SK-N-SH (cell line): ENCODE measurements around the gene LRATD1. TPM values are rescaled to one million over a fixed set of nuclear protein-coding genes. Genes with fewer than 3 reads are reported as not detected.

Experiments
- CTCF ChIA-PET: fragments of 300-600, 350-600 bp; formaldehyde crosslinking; extraction: SDS; loops from one replicate; lab custom pipeline; 2021; lab: Yijun Ruan, JAX
- POLR2A ChIA-PET: fragments of 350-600 bp; sonication (Branson Sonifier 250); formaldehyde crosslinking; extraction: SDS; loops from one replicate; lab custom pipeline; 2020; ENCODE audit warnings: antibody characterized with exemption, inconsistent platforms; lab: Yijun Ruan, JAX
- DNase-seq: peaks from one replicate; pipeline ENCODE4 v3.0.0; 2012
- H2AFZ ChIP-seq: fragments of 200-600 bp; sonication (generic); 2 replicates; pipeline ENCODE4 v1.8.1; 2016; ENCODE audit warnings: antibody characterized with exemption, mild to moderate bottlenecking, low read depth
- H3F3A ChIP-seq: fragments of 200-600 bp; sonication (generic); replicated peaks from 2 replicates; pipeline ENCODE3; 2016; ENCODE audit warnings: antibody characterized with exemption, mild to moderate bottlenecking; ENCODE audit not compliant: insufficient read depth
- H3K27ac ChIP-seq, 2 experiments: fragments of 200-500 bp in 1 of 2; fragments of 200-600 bp in 1 of 2; sonication (Bioruptor generic) in 1 of 2; sonication (generic), shearing (Covaris generic) in 1 of 2; 2 replicates each; pipeline versions ENCODE4 v1.5.1 to v1.6.1; 2014 to 2016; ENCODE audit warnings: low read depth in 2 of 2, inconsistent platforms in 1 of 2, low read length in 1 of 2, mild to moderate bottlenecking in 1 of 2, mixed read lengths in 1 of 2
- H3K27me3 ChIP-seq: fragments of 200-600 bp; sonication (generic), shearing (Covaris generic); 2 replicates; pipeline ENCODE4 v1.6.1; 2016; ENCODE audit warnings: mixed run types; ENCODE audit not compliant: insufficient read depth
- H3K36me3 ChIP-seq, 2 experiments: fragments of 200-500 bp in 1 of 2; fragments of 200-600 bp in 1 of 2; sonication (Bioruptor generic) in 1 of 2; sonication (generic) in 1 of 2; replicated peaks in 1 of 2; 2 replicates each; pipeline versions ENCODE3 to v1.5.1; 2014 to 2016; ENCODE audit warnings: low read length in 1 of 2, mild to moderate bottlenecking in 1 of 2; ENCODE audit not compliant: insufficient read depth in 2 of 2, control insufficient read depth in 1 of 2
- H3K4me1 ChIP-seq, 2 experiments: fragments of 200-500 bp in 1 of 2; fragments of 200-600 bp in 1 of 2; sonication (Bioruptor generic) in 1 of 2; sonication (generic), shearing (Covaris generic) in 1 of 2; 2 replicates each; pipeline versions ENCODE4 v1.5.1 to v1.6.1; 2014 to 2016; ENCODE audit warnings: low read depth in 1 of 2, low read length in 1 of 2, mixed run types in 1 of 2; ENCODE audit not compliant: insufficient read depth in 2 of 2, control insufficient read depth in 1 of 2
- H3K4me2 ChIP-seq: fragments of 200-600 bp; sonication (generic), shearing (Covaris generic); 2 replicates; pipeline ENCODE4 v1.6.1; 2017; ENCODE audit warnings: mixed run types
- H3K4me3 ChIP-seq, 2 experiments: fragments of 200-500 bp in 1 of 2; fragments of 200-600 bp in 1 of 2; sonication (Bioruptor generic) in 1 of 2; sonication (generic), shearing (Covaris generic) in 1 of 2; 2 replicates each; pipeline versions ENCODE4 v1.5.1 to v1.8.1; 2014 to 2016; ENCODE audit warnings: low read depth in 2 of 2, inconsistent platforms in 1 of 2, low read length in 1 of 2, mild to moderate bottlenecking in 1 of 2, mixed read lengths in 1 of 2, moderate library complexity in 1 of 2
- H3K79me2 ChIP-seq: fragments of 200-600 bp; sonication (generic); 2 replicates; pipeline ENCODE4 v1.8.1; 2017; ENCODE audit warnings: mild to moderate bottlenecking; ENCODE audit not compliant: insufficient read depth
- H3K9ac ChIP-seq: fragments of 200-600 bp; sonication (generic); 2 replicates; pipeline ENCODE4 v1.6.1; 2017; ENCODE audit warnings: mixed run types
- H3K9me2 ChIP-seq: fragments of 200-600 bp; sonication (generic); 2 replicates; pipeline ENCODE4 v1.6.1; 2017; ENCODE audit warnings: mixed run types
- H3K9me3 ChIP-seq: fragments of 200-600 bp; sonication (generic); 2 replicates; pipeline ENCODE4 v1.6.1; 2017; ENCODE audit warnings: mixed run types, mild to moderate bottlenecking, moderate library complexity
- H4K20me1 ChIP-seq: fragments of 200-600 bp; sonication (generic); 2 replicates; pipeline ENCODE4 v1.6.1; 2017; ENCODE audit warnings: mild to moderate bottlenecking, mixed run types; ENCODE audit not compliant: insufficient read depth
- EP300 ChIP-seq, 2 experiments: IDR thresholded peaks; 2 replicates each; pipeline versions ENCODE4 v1.4.0 to v1.6.1; 2012; ENCODE audit warnings: borderline replicate concordance in 1 of 2, low read depth in 1 of 2, low read length in 1 of 2
- EZH2phosphoT487 ChIP-seq: fragments of 200-600 bp; sonication (generic); IDR thresholded peaks from 2 replicates; pipeline ENCODE4 v1.6.1; 2017; ENCODE audit warnings: low read depth, mixed run types, mild to moderate bottlenecking, antibody characterized with exemption, moderate library complexity, borderline replicate concordance
- FOXJ3 ChIP-seq: sonication (generic); formaldehyde crosslinking; IDR thresholded peaks from 2 replicates; pipeline ENCODE4 v1.5.1; 2020; ENCODE audit warnings: mild to moderate bottlenecking, missing genetic modification reagents
- GATA2 ChIP-seq: sonication (generic); formaldehyde crosslinking; IDR thresholded peaks from 2 replicates; pipeline ENCODE4 v1.5.0; 2020; ENCODE audit warnings: mild to moderate bottlenecking, missing genetic modification reagents
- MEF2A ChIP-seq: IDR thresholded peaks from 2 replicates; pipeline ENCODE4 v1.4.0; 2012; ENCODE audit warnings: low read depth, borderline replicate concordance
- MXI1 ChIP-seq: IDR thresholded peaks from 2 replicates; pipeline ENCODE4 v1.6.1; 2012; ENCODE audit warnings: mild to moderate bottlenecking, low read depth, low read length, improper control_type of control experiment
- NFIC ChIP-seq: IDR thresholded peaks from 2 replicates; pipeline ENCODE4 v1.4.0; 2012; ENCODE audit warnings: borderline replicate concordance
- POLR2AphosphoS5 ChIP-seq: IDR thresholded peaks from 2 replicates; pipeline ENCODE4 v1.6.1; 2012; ENCODE audit warnings: low read depth, low read length
- RAD21 ChIP-seq: IDR thresholded peaks from 2 replicates; pipeline ENCODE4 v1.6.1; 2012; ENCODE audit warnings: mild to moderate bottlenecking, low read length
- RCOR1 ChIP-seq: fragments of 150-350 bp; IDR thresholded peaks from 2 replicates; pipeline ENCODE4 v1.6.1; 2017; ENCODE audit warnings: antibody characterized with exemption, low read length
- SMC3 ChIP-seq: IDR thresholded peaks from 2 replicates; pipeline ENCODE4 v1.6.1; 2012; ENCODE audit warnings: low read depth, low read length, improper control_type of control experiment
- TCF12 ChIP-seq: IDR thresholded peaks from 2 replicates; pipeline ENCODE4 v1.4.0; 2012
- YY1 ChIP-seq: IDR thresholded peaks from 2 replicates; pipeline ENCODE4 v1.4.0; 2012; ENCODE audit warnings: low read depth, mild to moderate bottlenecking
- WGBS: methylation state at CpG from one replicate; pipeline ENCODE4 v1.1.6; 2017; ENCODE audit warnings: low lambda C conversion rate; 5-methylcytosine and 5-hydroxymethylcytosine counted together
- polyA plus RNA-seq, 3 experiments: library from polyadenylated mRNA; depleted of rRNA; stranded (reverse); fragments of >200 nt; gene quantifications; 2 replicates each; pipeline ENCODE4 v1.2.3, GENCODE V29; 2012
- TF ChIP-seq, protein P1 (sequence below): fragments of 200-600 bp; sonication (generic); IDR thresholded peaks from 2 replicates; pipeline ENCODE4 v1.6.1; 2017; ENCODE audit warnings: antibody characterized with exemption, mild to moderate bottlenecking, moderate library complexity
- TF ChIP-seq, protein P2 (sequence below): IDR thresholded peaks from 2 replicates; pipeline ENCODE4 v1.4.0; 2012; ENCODE audit warnings: low read depth, borderline replicate concordance
- TF ChIP-seq, protein P3 (sequence below): IDR thresholded peaks from 2 replicates; pipeline ENCODE4 v1.4.0; 2012; ENCODE audit warnings: low read depth
- TF ChIP-seq, protein P4 (sequence below): fragments of 150-350 bp; IDR thresholded peaks from 2 replicates; pipeline ENCODE4 v1.6.1; 2016; ENCODE audit warnings: mild to moderate bottlenecking, low read depth, low read length

The LRATD1 gene
- polyA plus RNA-seq, 1 of the 3 experiments (the other 2 are of a cell fraction) = 0.84 TPM

DNA sequence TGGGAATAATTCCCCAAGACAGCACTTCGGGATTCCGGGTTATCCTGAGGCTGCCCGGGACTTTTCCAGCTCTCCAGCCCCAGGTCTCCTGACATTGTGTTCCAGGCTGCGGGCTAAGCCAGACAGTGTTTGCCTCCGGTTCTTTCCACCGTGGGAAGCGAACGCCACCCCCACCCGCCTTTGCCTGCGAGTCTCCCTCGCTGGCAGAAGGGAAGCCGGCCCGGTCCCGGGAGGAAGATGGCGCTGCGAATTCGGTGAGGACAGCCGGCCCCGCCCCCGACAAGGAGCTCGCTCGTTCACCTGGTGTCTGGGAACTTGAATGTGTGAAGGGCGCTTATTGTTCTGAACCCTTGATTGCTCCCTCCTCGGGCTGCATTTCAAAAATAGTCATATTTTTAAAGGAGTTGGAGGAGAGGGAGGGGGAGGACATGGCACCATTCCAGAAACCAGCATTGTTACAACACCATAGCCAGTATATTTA lies 2.9 kb downstream of the LRATD1 start:
- peak; percentile 75 for DNase-seq
- ChIA-PET POLR2A (no interaction called here), CTCF (interaction anchor here (0.6 to 2.9 kb wide), 20 partner anchors 8 to 1588 kb away, joined by 3 to 31 read pairs (median 6); no protein-coding TSS in a partner anchor)
- H3K79me2 ChIP-seq = no peaks in the 10 kb centered on the region
- H3K4me3 ChIP-seq = peak overlapping the region; percentile 52 to 67
- no peaks in the 10 kb centered on the region for H3F3A ChIP-seq
- H3K9me2 ChIP-seq = no peaks in the 10 kb centered on the region
- H3K4me2 ChIP-seq = peak overlapping the region; percentile 85
- peak overlapping the region in 1 of 2 experiments; percentile 51; a peak in 2 of 4 replicates for H3K27ac ChIP-seq
- H3K27me3 ChIP-seq = peaks cover 15% of the 10 kb centered on the region
- WGBS = 3% methylated on average over 21 of the region's 24 CpGs
- peak overlapping the region; percentile 89 for H2AFZ ChIP-seq
- no peaks in the 10 kb centered on the region for H3K36me3 ChIP-seq
- H3K9ac ChIP-seq = peak overlapping the region; percentile 53
- H3K4me1 ChIP-seq = peaks cover 0 to 33% of the 10 kb centered on the region in 2 experiments; a peak in 2 of 4 replicates
- no peaks in the 10 kb centered on the region for H3K9me3 ChIP-seq
- no peaks in the 10 kb centered on the region for H4K20me1 ChIP-seq
- TF ChIP-seq MXI1 = 0 out of 2 replicates have a peak, but pooled peaks have one; percentile 12
- TF ChIP-seq TCF12 = peak; percentile 24; the same call in 1 of the 2 replicates
- peak; percentile 75; the same call in 1 of the 2 replicates for TF ChIP-seq YY1
- no peak for TF ChIP-seq POLR2AphosphoS5
- no peak for TF ChIP-seq RCOR1
- TF ChIP-seq, protein P1, sequence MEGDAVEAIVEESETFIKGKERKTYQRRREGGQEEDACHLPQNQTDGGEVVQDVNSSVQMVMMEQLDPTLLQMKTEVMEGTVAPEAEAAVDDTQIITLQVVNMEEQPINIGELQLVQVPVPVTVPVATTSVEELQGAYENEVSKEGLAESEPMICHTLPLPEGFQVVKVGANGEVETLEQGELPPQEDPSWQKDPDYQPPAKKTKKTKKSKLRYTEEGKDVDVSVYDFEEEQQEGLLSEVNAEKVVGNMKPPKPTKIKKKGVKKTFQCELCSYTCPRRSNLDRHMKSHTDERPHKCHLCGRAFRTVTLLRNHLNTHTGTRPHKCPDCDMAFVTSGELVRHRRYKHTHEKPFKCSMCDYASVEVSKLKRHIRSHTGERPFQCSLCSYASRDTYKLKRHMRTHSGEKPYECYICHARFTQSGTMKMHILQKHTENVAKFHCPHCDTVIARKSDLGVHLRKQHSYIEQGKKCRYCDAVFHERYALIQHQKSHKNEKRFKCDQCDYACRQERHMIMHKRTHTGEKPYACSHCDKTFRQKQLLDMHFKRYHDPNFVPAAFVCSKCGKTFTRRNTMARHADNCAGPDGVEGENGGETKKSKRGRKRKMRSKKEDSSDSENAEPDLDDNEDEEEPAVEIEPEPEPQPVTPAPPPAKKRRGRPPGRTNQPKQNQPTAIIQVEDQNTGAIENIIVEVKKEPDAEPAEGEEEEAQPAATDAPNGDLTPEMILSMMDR = no peak
- no peak for TF ChIP-seq EZH2phosphoT487
- peak; percentile 17; the same call in 1 of the 2 replicates for TF ChIP-seq SMC3
- TF ChIP-seq, protein P2, sequence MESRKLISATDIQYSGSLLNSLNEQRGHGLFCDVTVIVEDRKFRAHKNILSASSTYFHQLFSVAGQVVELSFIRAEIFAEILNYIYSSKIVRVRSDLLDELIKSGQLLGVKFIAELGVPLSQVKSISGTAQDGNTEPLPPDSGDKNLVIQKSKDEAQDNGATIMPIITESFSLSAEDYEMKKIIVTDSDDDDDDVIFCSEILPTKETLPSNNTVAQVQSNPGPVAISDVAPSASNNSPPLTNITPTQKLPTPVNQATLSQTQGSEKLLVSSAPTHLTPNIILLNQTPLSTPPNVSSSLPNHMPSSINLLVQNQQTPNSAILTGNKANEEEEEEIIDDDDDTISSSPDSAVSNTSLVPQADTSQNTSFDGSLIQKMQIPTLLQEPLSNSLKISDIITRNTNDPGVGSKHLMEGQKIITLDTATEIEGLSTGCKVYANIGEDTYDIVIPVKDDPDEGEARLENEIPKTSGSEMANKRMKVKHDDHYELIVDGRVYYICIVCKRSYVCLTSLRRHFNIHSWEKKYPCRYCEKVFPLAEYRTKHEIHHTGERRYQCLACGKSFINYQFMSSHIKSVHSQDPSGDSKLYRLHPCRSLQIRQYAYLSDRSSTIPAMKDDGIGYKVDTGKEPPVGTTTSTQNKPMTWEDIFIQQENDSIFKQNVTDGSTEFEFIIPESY = no peak
- peak; percentile 42 for TF ChIP-seq RAD21
- peak; percentile 77 for TF ChIP-seq NFIC
- TF ChIP-seq GATA2 (CRISPR knock-in tag) = no peak
- TF ChIP-seq, protein P3, sequence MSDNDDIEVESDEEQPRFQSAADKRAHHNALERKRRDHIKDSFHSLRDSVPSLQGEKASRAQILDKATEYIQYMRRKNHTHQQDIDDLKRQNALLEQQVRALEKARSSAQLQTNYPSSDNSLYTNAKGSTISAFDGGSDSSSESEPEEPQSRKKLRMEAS = 0 out of 2 replicates have a peak, but pooled peaks have one; percentile 31
- no peak for TF ChIP-seq EP300 (IDR thresholded peaks at IDR 0.05; ENCODE audit: borderline replicate concordance in 1 of 2, low read depth in 1 of 2, low read length in 1 of 2)
- no peak for TF ChIP-seq FOXJ3
- TF ChIP-seq MEF2A = no peak
- TF ChIP-seq, protein P4, sequence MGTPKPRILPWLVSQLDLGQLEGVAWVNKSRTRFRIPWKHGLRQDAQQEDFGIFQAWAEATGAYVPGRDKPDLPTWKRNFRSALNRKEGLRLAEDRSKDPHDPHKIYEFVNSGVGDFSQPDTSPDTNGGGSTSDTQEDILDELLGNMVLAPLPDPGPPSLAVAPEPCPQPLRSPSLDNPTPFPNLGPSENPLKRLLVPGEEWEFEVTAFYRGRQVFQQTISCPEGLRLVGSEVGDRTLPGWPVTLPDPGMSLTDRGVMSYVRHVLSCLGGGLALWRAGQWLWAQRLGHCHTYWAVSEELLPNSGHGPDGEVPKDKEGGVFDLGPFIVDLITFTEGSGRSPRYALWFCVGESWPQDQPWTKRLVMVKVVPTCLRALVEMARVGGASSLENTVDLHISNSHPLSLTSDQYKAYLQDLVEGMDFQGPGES = no peak
